ENCODE results near the gene NAP1L4.

Gene NAP1L4

GRCh38 chr11:2931420-2931746, 60.7 kb downstream of the NAP1L4 start:
- DNase-seq = no peak
- in situ Hi-C loops (cut with HindIII; ENCODE audit: low pct_ligation_motif_present, low pct_unique_long_range_greater_than_20kb, low sequenced_read_pairs) = no loop called here

GRCh38 chr11:2930704-2931419, 61.3 kb downstream of the NAP1L4 start:
- in situ Hi-C loops (cut with HindIII; ENCODE audit: low pct_ligation_motif_present, low pct_unique_long_range_greater_than_20kb, low sequenced_read_pairs) = no loop called here
- peak; percentile 78 for DNase-seq

- DNase-seq = peak; percentile 49
- in situ Hi-C loops (cut with HindIII; ENCODE audit: low pct_ligation_motif_present, low pct_unique_long_range_greater_than_20kb, low sequenced_read_pairs) = no loop called here
Observed at GRCh38 chr11:2929950-2930703, 62.0 kb downstream of the NAP1L4 start.

DNA sequence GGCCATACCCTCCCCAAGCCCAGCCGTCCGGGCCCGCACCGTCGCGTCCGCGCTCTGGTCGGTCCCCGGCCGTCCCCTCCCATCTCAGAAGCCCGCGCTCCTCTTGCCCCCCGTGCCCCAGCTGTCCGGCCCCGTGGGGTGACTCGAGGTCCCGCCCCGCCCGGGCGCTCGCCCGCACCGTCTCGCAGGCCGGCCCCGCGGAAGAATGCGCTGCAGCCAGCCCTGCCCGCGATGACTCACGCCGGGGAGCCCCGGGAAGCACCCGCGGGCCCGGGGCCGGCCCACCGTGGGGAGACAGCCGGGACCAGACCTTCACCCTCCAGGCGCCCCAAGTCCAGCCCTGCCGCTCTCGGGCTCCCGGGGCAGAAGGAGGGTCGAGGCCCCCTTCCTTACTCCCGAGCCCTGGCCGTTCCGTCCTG, 62.6 kb downstream of the NAP1L4 start:
- in situ Hi-C loops (cut with HindIII; ENCODE audit: low pct_ligation_motif_present, low pct_unique_long_range_greater_than_20kb, low sequenced_read_pairs) = no loop called here
- DNase-seq = peak; percentile 83

DNA sequence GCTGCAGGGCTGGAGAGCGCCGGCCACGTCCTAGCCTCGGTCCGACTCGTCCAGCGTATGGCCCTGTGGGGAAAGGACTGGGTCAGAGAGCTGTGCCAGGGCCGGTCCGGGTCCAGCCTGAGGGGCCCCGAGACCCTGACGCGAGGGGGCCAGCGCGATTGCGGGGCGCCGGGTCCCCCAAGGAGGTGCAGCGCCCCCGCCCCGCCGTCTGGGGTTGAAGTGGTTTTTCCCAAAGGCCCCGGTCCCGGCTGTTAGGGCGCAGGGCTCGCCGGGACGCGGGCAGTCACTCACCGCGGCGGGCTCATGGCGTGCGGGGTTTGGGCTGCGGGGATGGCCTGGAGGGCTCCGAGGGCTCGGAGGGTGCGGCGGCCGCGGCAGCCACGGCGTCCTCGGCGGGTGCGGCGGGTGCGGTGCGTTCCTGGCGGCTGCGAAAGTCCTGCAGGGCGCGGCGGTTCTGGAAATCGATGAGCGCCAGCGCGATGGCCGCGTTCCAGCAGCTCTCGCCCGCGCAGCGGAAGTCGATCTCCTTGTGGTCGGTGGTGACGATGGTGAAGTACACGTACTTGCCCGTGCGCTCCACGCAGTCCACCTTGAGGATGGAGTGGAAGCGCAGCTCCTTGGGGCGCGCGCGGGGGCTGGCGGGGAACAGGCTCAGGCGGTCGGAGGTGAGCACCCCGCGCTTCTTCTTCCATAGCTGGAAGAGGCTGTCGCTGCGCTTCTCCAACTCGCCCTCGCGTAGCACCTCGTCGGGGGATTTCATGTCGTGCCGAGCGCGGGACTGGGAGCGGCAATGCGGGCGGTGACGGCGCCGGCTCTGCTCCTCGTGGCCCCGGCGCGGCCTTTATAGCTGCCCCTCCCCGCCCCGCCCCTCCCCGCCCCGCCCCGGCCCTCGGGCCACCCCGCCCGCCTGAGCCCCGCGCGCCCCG, 63.3 kb downstream of the NAP1L4 start, which contains the start of gene PHLDA2:
TSS of gene PHLDA2 (minus strand) at position 816 of the 926 bp plus-strand sequence. CDS start at position 760, 56 bp downstream.
- DNase-seq = peak; percentile 55
- in situ Hi-C loops (cut with HindIII; ENCODE audit: low pct_ligation_motif_present, low pct_unique_long_range_greater_than_20kb, low sequenced_read_pairs) = no loop called here

GRCh38 chr11:2927851-2928604, 64.1 kb downstream of the NAP1L4 start:
- in situ Hi-C loops (cut with HindIII; ENCODE audit: low pct_ligation_motif_present, low pct_unique_long_range_greater_than_20kb, low sequenced_read_pairs) = no loop called here

GRCh38 chr11:2927121-2927800, 64.9 kb downstream of the NAP1L4 start:
- in situ Hi-C loops (cut with HindIII; ENCODE audit: low pct_ligation_motif_present, low pct_unique_long_range_greater_than_20kb, low sequenced_read_pairs) = no loop called here
- no peak for DNase-seq

More at GRCh38 chr11:2927851-2928604, 64.1 kb downstream of the NAP1L4 start:
- peak; percentile 36 for DNase-seq

GRCh38 chr11:2926611-2927051, 65.5 kb downstream of the NAP1L4 start:
- in situ Hi-C loops (cut with HindIII; ENCODE audit: low pct_ligation_motif_present, low pct_unique_long_range_greater_than_20kb, low sequenced_read_pairs) = no loop called here
- DNase-seq = no peak

DNA sequence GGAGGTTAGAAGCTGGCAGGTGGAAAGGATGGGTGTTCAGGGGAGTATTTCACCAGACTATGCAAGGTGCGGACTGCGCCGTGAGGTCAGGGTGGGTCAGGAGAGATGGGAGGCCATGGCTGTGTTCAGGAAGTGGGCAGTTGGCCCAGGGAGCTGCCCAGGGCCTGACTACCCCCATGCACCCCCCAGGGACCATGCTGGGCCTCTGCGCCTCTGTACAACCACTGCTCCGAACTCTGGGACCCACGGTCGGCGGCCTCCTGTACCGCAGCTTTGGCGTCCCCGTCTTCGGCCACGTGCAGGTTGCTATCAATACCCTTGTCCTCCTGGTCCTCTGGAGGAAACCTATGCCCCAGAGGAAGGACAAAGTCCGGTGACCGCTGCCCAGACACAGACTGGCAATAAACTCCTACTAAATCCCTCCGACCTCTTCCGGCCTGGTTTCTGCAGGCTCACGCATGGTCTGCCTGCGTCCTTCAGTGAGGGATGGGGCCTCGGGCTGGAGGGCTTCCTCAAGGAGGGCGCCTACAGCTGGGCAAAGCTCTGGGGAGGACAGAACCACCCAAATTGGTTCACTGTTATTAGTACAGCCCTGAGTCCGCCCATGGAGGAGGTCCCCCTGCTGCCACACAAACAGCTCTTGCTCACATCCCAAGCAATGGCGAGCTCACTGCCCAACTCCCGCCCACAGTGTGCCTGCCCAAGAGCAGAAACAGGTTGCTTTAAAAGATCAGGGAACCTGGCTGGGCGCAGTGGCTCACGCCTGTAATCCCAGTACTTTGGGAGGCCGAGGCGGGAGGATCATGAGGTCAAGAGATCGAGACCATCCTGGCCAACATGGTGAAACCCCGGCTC, 67.1 kb downstream of the NAP1L4 start:
- DNase-seq = no peak
- in situ Hi-C loops (cut with HindIII; ENCODE audit: low pct_ligation_motif_present, low pct_unique_long_range_greater_than_20kb, low sequenced_read_pairs) = no loop called here

- in situ Hi-C loops (cut with HindIII; ENCODE audit: low pct_ligation_motif_present, low pct_unique_long_range_greater_than_20kb, low sequenced_read_pairs) = no loop called here
- no peak for DNase-seq
Observed at GRCh38 chr11:2924381-2924780, 67.7 kb downstream of the NAP1L4 start.

- in situ Hi-C loops (cut with HindIII; ENCODE audit: low pct_ligation_motif_present, low pct_unique_long_range_greater_than_20kb, low sequenced_read_pairs) = no loop called here
Observed at GRCh38 chr11:2923446-2924375, 68.4 kb downstream of the NAP1L4 start.

DNA sequence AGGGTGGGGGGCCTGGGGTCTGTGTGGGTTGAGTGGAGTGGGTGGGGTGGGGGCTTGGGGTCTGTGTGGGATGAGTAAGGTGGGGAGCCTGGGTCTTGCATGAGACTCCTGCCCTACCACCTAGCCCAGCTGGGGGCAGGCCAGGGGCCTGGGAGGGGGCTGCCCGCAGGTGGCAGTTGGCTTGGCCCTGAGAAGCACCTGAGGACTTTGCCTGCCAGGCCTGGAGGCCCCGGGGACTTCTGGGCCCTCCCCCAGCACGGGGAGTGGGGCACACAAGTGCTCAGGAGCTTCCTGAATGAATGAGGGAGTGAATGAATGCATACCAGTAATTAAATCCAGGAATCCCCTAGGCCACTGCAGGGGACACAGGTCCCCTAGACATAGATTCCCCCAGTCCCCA, 69.5 kb downstream of the NAP1L4 start:
- in situ Hi-C loops (cut with HindIII; ENCODE audit: low pct_ligation_motif_present, low pct_unique_long_range_greater_than_20kb, low sequenced_read_pairs) = no loop called here
- DNase-seq = no peak

More at GRCh38 chr11:2923446-2924375, 68.4 kb downstream of the NAP1L4 start:
- no peak for DNase-seq

- in situ Hi-C loops (cut with HindIII; ENCODE audit: low pct_ligation_motif_present, low pct_unique_long_range_greater_than_20kb, low sequenced_read_pairs) = no loop called here
- no peak for DNase-seq
Observed at GRCh38 chr11:2921742-2922493, 70.2 kb downstream of the NAP1L4 start.

DNA sequence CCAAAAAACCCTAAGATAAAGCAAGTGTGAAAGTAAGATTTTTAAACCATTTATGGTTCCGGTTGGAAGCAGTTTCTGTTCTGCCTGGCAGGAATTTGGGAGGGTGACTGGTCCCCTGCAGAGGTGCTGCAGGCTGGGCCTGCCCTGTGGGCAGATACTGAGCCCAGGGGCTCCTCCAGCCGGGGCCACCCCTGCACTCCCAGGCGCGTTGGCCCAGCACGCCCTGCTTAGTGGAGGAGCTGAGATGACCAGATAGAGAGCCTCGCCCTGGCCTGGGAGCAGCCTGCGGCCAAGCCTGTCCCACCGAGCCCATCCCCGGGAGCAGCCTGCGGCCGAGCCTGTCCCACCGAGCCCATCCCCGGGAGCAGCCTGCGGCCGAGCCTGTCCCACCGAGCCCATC, 70.9 kb downstream of the NAP1L4 start:
- no peak for DNase-seq

DNA sequence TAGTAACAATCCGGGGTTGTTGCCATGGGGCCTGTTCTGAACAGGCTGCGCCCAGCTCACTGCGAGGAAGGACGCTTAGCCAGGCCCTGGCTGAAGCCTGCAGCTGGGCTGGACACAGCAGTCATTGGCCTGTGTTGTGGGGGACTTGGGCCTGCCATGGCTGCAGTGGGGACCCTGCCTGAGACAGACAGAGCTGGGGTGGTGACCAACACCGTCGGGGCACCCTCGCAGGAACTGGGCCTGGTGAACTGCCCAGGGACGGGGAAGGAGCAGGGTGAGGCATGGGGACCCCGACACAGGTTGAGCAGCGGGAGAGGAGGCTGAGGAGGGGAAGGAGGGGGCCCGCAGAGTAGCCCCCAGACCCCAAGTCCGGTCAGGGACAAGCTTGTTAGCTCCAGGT, 71.8 kb downstream of the NAP1L4 start:
- in situ Hi-C loops (cut with HindIII; ENCODE audit: low pct_ligation_motif_present, low pct_unique_long_range_greater_than_20kb, low sequenced_read_pairs) = no loop called here
- no peak for DNase-seq

More for the DNA sequence above, 70.9 kb downstream of the NAP1L4 start:
- in situ Hi-C loops (cut with HindIII; ENCODE audit: low pct_ligation_motif_present, low pct_unique_long_range_greater_than_20kb, low sequenced_read_pairs) = no loop called here
